GM23338 (cell line): ENCODE measurements around the gene TYROBP. TPM values are rescaled to one million over a fixed set of nuclear protein-coding genes. Genes with fewer than 3 reads are reported as not detected.

Experiments used
- ATAC-seq: fragments of 200-7000 bp; cut with Tn5 transposase; 3 replicates; pipeline ENCODE4 v1.9.1; 2020
- DNase-seq: peaks from one replicate; pipeline ENCODE4 v3.0.0-alpha.2; 2015; ENCODE audit warnings: low spot score
- H2AFZ ChIP-seq: fragments of 200-600 bp; sonication (generic); 2 replicates; pipeline ENCODE4 v1.8.0; 2016; ENCODE audit warnings: antibody characterized with exemption, mild to moderate bottlenecking, moderate library complexity
- H3F3A ChIP-seq: fragments of 200-600 bp; sonication (generic); replicated peaks from 2 replicates; pipeline ENCODE4 v1.8.0; 2017; ENCODE audit warnings: antibody characterized with exemption, mixed run types, low read depth
- H3K27ac ChIP-seq: fragments of 200-600 bp; sonication (generic); 2 replicates; pipeline ENCODE4 v1.6.1; 2016; ENCODE audit warnings: low read depth
- H3K27me3 ChIP-seq: fragments of 200-600 bp; sonication (generic); 2 replicates; pipeline ENCODE4 v1.8.0; 2016; ENCODE audit warnings: mild to moderate bottlenecking, mixed run types, moderate library complexity; ENCODE audit not compliant: insufficient read depth
- H3K36me3 ChIP-seq: fragments of 200-600 bp; sonication (generic); 2 replicates; pipeline ENCODE4 v1.8.0; 2016; ENCODE audit warnings: mild to moderate bottlenecking; ENCODE audit not compliant: insufficient read depth
- H3K4me1 ChIP-seq: fragments of 200-600 bp; sonication (generic); 2 replicates; pipeline ENCODE4 v1.8.0; 2016; ENCODE audit warnings: mild to moderate bottlenecking, moderate library complexity; ENCODE audit not compliant: insufficient read depth
- H3K4me2 ChIP-seq: fragments of 200-600 bp; sonication (generic); 2 replicates; pipeline ENCODE4 v1.7.1; 2017; ENCODE audit warnings: mixed run types
- H3K4me3 ChIP-seq: fragments of 200-600 bp; sonication (generic); 2 replicates; pipeline ENCODE4 v1.6.1; 2016; ENCODE audit warnings: mixed run types
- H3K79me2 ChIP-seq: fragments of 200-600 bp; sonication (generic); replicated peaks from 2 replicates; pipeline ENCODE4 v1.8.0; 2017; ENCODE audit warnings: mild to moderate bottlenecking; ENCODE audit not compliant: insufficient read depth
- H3K9me2 ChIP-seq: fragments of 200-600 bp; sonication (generic); 2 replicates; pipeline ENCODE4 v1.8.0; 2017; ENCODE audit not compliant: insufficient read depth
- H4K20me1 ChIP-seq: fragments of 200-600 bp; sonication (generic); replicated peaks from 2 replicates; pipeline ENCODE4 v1.8.0; 2017; ENCODE audit warnings: mild to moderate bottlenecking; ENCODE audit not compliant: insufficient read depth
- H3K27ac Mint-ChIP-seq: 2 replicates; pipeline ENCODE4 v1.8.0; 2020; ENCODE audit warnings: inconsistent platforms, mild to moderate bottlenecking, moderate library complexity, mixed read lengths
- H3K27me3 Mint-ChIP-seq: 3 replicates; pipeline ENCODE4 v1.8.0; 2022; ENCODE audit warnings: low read depth, mild to moderate bottlenecking, moderate library complexity, mixed read lengths, inconsistent platforms; ENCODE audit not compliant: insufficient read depth, poor library complexity
- H3K36me3 Mint-ChIP-seq: 3 replicates; pipeline ENCODE4 v1.8.0; 2021; ENCODE audit warnings: low read depth, mild to moderate bottlenecking, inconsistent platforms, moderate library complexity, mixed read lengths
- H3K4me1 Mint-ChIP-seq: 3 replicates; pipeline ENCODE4 v1.8.0; 2020; ENCODE audit warnings: mild to moderate bottlenecking, inconsistent platforms, mixed read lengths
- H3K4me3 Mint-ChIP-seq: 3 replicates; pipeline ENCODE4 v1.8.0; 2021; ENCODE audit warnings: moderate library complexity, mild to moderate bottlenecking, inconsistent platforms, mixed read lengths
- H3K9me3 Mint-ChIP-seq: 3 replicates; pipeline ENCODE4 v1.8.0; 2020; ENCODE audit warnings: moderate library complexity, mild to moderate bottlenecking, inconsistent platforms, mixed read lengths
- CREB1 ChIP-seq: fragments of 250-450 bp; sonication (Bioruptor Pico); IDR thresholded peaks from 2 replicates; pipeline ENCODE4 v1.5.0; 2020; ENCODE audit warnings: low read depth, mild to moderate bottlenecking, moderate library complexity
- CTCF ChIP-seq, 2 experiments: fragments of 200-600 bp in 1 of 2; sonication (generic) in 1 of 2; conservative IDR thresholded peaks; 2 replicates each; pipeline versions ENCODE4 v1.5.1 to v1.6.1; 2016 to 2017; ENCODE audit warnings: antibody characterized with exemption in 2 of 2, low read depth in 2 of 2, mild to moderate bottlenecking in 2 of 2, moderate library complexity in 1 of 2
- ETS1 ChIP-seq: IDR thresholded peaks from 2 replicates; pipeline ENCODE4 v1.6.1; 2016; ENCODE audit warnings: antibody characterized with exemption
- EZH2 ChIP-seq: fragments of 200-600 bp; sonication (generic); IDR thresholded peaks from one replicate; pipeline ENCODE4 v1.8.0; 2017; ENCODE audit warnings: antibody characterized with exemption, mild to moderate bottlenecking, low read depth; ENCODE audit not compliant: unreplicated experiment
- EZH2phosphoT487 ChIP-seq: fragments of 200-600 bp; sonication (generic); IDR thresholded peaks from one replicate; pipeline ENCODE4 v1.8.1; 2018; ENCODE audit warnings: antibody characterized with exemption; ENCODE audit not compliant: unreplicated experiment
- JUNB ChIP-seq: IDR thresholded peaks from one replicate; pipeline ENCODE4 v1.6.1; 2016; ENCODE audit warnings: antibody characterized with exemption; ENCODE audit not compliant: unreplicated experiment
- NANOG ChIP-seq: IDR thresholded peaks from 2 replicates; pipeline ENCODE4 v1.6.1; 2016; ENCODE audit warnings: antibody characterized with exemption, borderline replicate concordance
- POLR2AphosphoS5 ChIP-seq: IDR thresholded peaks from 2 replicates; pipeline ENCODE4 v1.6.1; 2016; ENCODE audit warnings: antibody characterized with exemption, low read depth
- REST ChIP-seq: IDR thresholded peaks from one replicate; pipeline ENCODE4 v1.6.1; 2018; ENCODE audit warnings: antibody characterized with exemption; ENCODE audit not compliant: unreplicated experiment
- STAT1 ChIP-seq: IDR thresholded peaks from one replicate; pipeline ENCODE4 v1.6.1; 2016; ENCODE audit warnings: antibody characterized with exemption; ENCODE audit not compliant: unreplicated experiment
- ZNF114 ChIP-seq: fragments of 250-450 bp; sonication (Bioruptor Pico); IDR thresholded peaks from 2 replicates; pipeline ENCODE4 v1.5.0; 2020; ENCODE audit warnings: mild to moderate bottlenecking, moderate library complexity
- ZNF331 ChIP-seq: fragments of 250-450 bp; sonication (Bioruptor Pico); IDR thresholded peaks from 2 replicates; pipeline ENCODE4 v1.5.0; 2020; ENCODE audit warnings: low read depth, mild to moderate bottlenecking, moderate library complexity
- ZNF462 ChIP-seq: fragments of 250-450 bp; sonication (Bioruptor Pico); IDR thresholded peaks from 2 replicates; pipeline ENCODE4 v1.5.0; 2020; ENCODE audit warnings: mild to moderate bottlenecking, moderate library complexity
- polyA plus RNA-seq: library from polyadenylated mRNA; unstranded; fragments of >200 nt; fragmentation: Nextera tagmentation; extraction: Ambion mirVana; gene quantifications from 2 replicates; pipeline ENCODE4 v1.2.1, GENCODE V29; 2016
- total RNA-seq: library from RNA; depleted of rRNA; stranded (reverse); fragments of >200 nt; shearing (Covaris generic); gene quantifications from 2 replicates; pipeline ENCODE4 v1.2.3, GENCODE V29; 2014

The TYROBP gene
- total and polyA plus RNA-seq, 2 experiments from 2014 or later, result not detected

- no peaks in the 10 kb centered on the region for H3K9me2 ChIP-seq
Observed at GRCh38 chr19:35863018-35863417, 45.1 kb downstream of the TYROBP start.

More at GRCh38 chr19:35863018-35863417, 45.1 kb downstream of the TYROBP start:
- no peak for ATAC-seq
- Mint-ChIP-seq H3K9me3 (no peaks in the 10 kb centered on the region; the same call in 2 of the 3 replicates), H3K4me1 (peaks cover 21% of the 10 kb centered on the region; the same call in 2 of the 3 replicates), H3K4me3 (no peak overlapping the region), H3K27ac (no peak overlapping the region), H3K27me3 (peaks cover 66% of the 10 kb centered on the region), H3K36me3 (peaks cover 4% of the 10 kb centered on the region; the same call in 2 of the 3 replicates)
- Histone ChIP-seq H4K20me1 (no peaks in the 10 kb centered on the region), H3K4me2 (no peak overlapping the region), H3K27ac (no peak overlapping the region), H2AFZ (no peak overlapping the region), H3K4me3 (no peak overlapping the region), H3K79me2 (no peaks in the 10 kb centered on the region), H3K4me1 (peaks cover 12% of the 10 kb centered on the region), H3K27me3 (peaks cover 61% of the 10 kb centered on the region), H3K36me3 (no peaks in the 10 kb centered on the region; the same call in 1 of the 2 replicates), H3F3A (0 out of 2 replicates have a peak, but pooled peaks cover 4% of the 10 kb centered on the region)
- no peak for DNase-seq
- TF ChIP-seq ETS1 (no peak), EZH2phosphoT487 (no peak), ZNF114 (CRISPR knock-in tag) (no peak), EZH2 (no peak), JUNB (no peak), POLR2AphosphoS5 (no peak), NANOG (no peak), CTCF (conservative IDR thresholded peaks at IDR 0.05; ENCODE audit: low read depth in 2 of 2) (no peak), STAT1 (no peak), CREB1 (CRISPR knock-in tag) (no peak), REST (no peak), ZNF331 (no peak), ZNF462 (CRISPR knock-in tag) (no peak)
